ENCODE data around the gene IQGAP2. TPM values are rescaled to one million over a fixed set of nuclear protein-coding genes. Genes with fewer than 3 reads are reported as not detected.

The IQGAP2 gene
- total RNA-seq, 1 experiment from 2014 or later = not detected

DNA sequence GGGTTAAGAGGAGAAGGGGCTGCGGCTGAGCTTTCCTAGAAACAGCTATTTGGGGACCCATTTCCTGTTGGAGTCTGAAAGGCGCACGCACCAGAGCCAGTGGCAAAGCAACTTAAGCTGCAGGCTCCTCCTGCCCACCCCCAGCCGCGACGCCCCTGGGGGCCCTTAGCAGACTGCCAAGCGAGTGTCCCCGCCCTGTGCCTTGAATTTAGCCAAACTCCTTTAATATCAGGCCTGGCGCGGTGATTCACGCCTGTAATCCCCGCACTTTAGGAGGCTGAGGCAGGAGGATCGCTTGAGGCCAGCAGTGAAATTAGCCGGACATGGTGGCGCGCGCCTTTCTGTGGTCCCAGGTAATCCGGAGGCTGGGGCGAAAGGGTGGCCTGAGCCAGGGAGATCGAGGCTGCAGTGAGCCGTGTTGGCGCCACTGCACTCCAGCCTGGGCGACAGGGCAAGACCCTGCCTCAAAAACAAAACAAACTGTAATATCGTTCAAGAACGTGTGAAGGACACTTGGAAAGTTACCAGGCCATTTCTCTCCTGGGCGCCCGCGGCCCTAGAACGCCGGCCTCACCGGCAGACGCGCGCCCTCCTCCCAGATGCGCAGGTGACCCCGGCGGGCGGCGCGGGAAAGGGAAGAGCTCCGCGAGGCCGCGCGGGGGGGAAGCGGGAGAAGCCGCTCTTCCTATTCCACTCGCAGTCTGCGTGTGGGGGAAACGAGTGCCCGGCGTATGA lies 311.8 kb downstream of the IQGAP2 start:
- Histone ChIP-seq H3K9me3 (ENCODE audit: insufficient read depth, low read depth) (no peaks in the 10 kb centered on the region), H4K20me1 (ENCODE audit: insufficient read depth) (no peaks in the 10 kb centered on the region), H3F3A (ENCODE audit: insufficient read depth, low read depth) (no peaks in the 10 kb centered on the region), H2AFZ (no peak overlapping the region), H3K27me3 (ENCODE audit: insufficient read depth, low read depth) (no peaks in the 10 kb centered on the region), H3K9me2 (ENCODE audit: insufficient read depth) (no peaks in the 10 kb centered on the region), H3K27ac (no peak overlapping the region), H3K36me3 (ENCODE audit: low read depth) (no peaks in the 10 kb centered on the region), H3K4me2 (peak overlapping the region; percentile 99; the same call in 1 of the 2 replicates), H3K4me3 (no peak overlapping the region), H3K79me2 (ENCODE audit: low read depth) (no peaks in the 10 kb centered on the region), H3K4me1 (replicated peaks; ENCODE audit: insufficient read depth) (peaks cover 3% of the 10 kb centered on the region)
- BruUV-seq (replicated peaks) = no TSS peak
- POLR2A ChIA-PET (ENCODE audit: unreplicated experiment) = no interaction called here
- peak in 1 of 2 experiments; percentile 14 for DNase-seq
- CTCF ChIA-PET = interaction anchor here (0.5 to 0.7 kb wide), 3 partner anchors 13 to 453 kb away, joined by 3 to 9 read pairs (median 4); no protein-coding TSS in a partner anchor
- TF ChIP-seq, protein P1, sequence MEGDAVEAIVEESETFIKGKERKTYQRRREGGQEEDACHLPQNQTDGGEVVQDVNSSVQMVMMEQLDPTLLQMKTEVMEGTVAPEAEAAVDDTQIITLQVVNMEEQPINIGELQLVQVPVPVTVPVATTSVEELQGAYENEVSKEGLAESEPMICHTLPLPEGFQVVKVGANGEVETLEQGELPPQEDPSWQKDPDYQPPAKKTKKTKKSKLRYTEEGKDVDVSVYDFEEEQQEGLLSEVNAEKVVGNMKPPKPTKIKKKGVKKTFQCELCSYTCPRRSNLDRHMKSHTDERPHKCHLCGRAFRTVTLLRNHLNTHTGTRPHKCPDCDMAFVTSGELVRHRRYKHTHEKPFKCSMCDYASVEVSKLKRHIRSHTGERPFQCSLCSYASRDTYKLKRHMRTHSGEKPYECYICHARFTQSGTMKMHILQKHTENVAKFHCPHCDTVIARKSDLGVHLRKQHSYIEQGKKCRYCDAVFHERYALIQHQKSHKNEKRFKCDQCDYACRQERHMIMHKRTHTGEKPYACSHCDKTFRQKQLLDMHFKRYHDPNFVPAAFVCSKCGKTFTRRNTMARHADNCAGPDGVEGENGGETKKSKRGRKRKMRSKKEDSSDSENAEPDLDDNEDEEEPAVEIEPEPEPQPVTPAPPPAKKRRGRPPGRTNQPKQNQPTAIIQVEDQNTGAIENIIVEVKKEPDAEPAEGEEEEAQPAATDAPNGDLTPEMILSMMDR (conservative IDR thresholded peaks at IDR 0.05) = no peak
- no peak for TF ChIP-seq EZH2 (IDR thresholded peaks at IDR 0.05; ENCODE audit: low read depth)
- intact Hi-C loops (cut with micrococcal nuclease; ENCODE audit: unreplicated experiment) = loop anchor here (10.0 kb wide), 1 partner anchor 150 kb away; no protein-coding TSS in a partner anchor

DNA sequence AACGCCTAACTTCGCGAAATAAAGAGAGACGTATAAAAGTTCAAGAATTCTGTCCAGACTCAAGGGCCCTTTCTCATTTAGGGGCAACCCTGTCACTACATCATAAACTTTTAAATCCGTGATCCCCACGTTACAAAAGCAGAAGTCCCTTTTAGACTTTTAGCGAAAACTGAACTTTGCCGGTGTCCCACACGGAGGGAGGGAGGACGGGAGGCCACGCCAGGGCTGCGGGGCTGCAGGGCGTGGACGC lies 312.3 kb downstream of the IQGAP2 start:
- no peaks in the 10 kb centered on the region for H3K79me2 ChIP-seq (ENCODE audit: low read depth)
- no peaks in the 10 kb centered on the region for H3K27me3 ChIP-seq (ENCODE audit: insufficient read depth, low read depth)
- H3K4me3 ChIP-seq = peak overlapping the region; percentile 87
- H3K4me2 ChIP-seq = peak overlapping the region; percentile 99
- CTCF ChIA-PET = interaction anchor here (0.6 to 0.7 kb wide), 2 partner anchors 26 to 452 kb away, joined by 3 to 9 read pairs; no protein-coding TSS in a partner anchor
- no peaks in the 10 kb centered on the region for H3K9me2 ChIP-seq (ENCODE audit: insufficient read depth)
- no peak for TF ChIP-seq EZH2 (IDR thresholded peaks at IDR 0.05; ENCODE audit: low read depth)
- TF ChIP-seq, protein P1 (conservative IDR thresholded peaks at IDR 0.05) = no peak
- H3K9me3 ChIP-seq (ENCODE audit: insufficient read depth, low read depth) = no peaks in the 10 kb centered on the region
- POLR2A ChIA-PET (ENCODE audit: unreplicated experiment) = no interaction called here
- no TSS peak for BruUV-seq (replicated peaks)
- no peaks in the 10 kb centered on the region for H4K20me1 ChIP-seq (ENCODE audit: insufficient read depth)
- intact Hi-C loops (cut with micrococcal nuclease; ENCODE audit: unreplicated experiment) = loop anchor here (10.0 kb wide), 1 partner anchor 149 kb away; no protein-coding TSS in a partner anchor
- H3K27ac ChIP-seq = no peak overlapping the region
- H2AFZ ChIP-seq = peak overlapping the region; percentile 97
- H3K36me3 ChIP-seq (ENCODE audit: low read depth) = no peaks in the 10 kb centered on the region
- no peak for DNase-seq
- no peaks in the 10 kb centered on the region; the same call in 1 of the 2 replicates for H3K4me1 ChIP-seq (replicated peaks; ENCODE audit: insufficient read depth)
- H3F3A ChIP-seq (ENCODE audit: insufficient read depth, low read depth) = no peaks in the 10 kb centered on the region

DNA sequence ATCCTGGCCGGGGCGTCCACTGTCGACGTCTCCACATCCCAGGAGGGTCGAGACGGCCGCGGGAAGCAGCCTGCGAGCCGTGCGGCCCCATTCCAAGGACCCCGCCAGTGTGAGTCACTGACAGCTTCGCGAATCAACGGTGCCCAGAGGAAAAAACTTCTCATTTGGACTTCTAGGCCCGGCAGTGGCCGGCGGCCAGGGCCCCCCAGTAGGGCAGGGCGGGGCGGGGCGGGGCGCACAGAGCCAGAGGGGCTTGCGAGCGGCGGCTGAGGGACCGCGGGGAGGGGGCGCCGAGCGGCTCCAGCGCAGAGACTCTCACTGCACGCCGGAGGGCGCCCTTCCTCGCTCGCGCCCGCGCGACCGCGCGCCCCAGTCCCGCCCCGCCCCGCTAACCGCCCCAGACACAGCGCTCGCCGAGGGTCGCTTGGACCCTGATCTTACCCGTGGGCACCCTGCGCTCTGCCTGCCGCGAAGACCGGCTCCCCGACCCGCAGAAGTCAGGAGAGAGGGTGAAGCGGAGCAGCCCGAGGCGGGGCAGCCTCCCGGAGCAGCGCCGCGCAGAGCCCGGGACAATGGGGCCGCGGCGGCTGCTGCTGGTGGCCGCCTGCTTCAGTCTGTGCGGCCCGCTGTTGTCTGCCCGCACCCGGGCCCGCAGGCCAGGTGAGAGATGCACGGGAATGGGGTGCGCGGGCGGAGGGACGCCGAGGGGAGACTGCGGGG lies 312.8 kb downstream of the IQGAP2 start, which contains the start of gene F2R:
Gene F2R, plus strand, starts transcription at position 391 of the 720 bp plus-strand sequence. Its CDS starts 182 bp downstream, at position 573.
- Histone ChIP-seq H2AFZ (peak within 1 kb of the TSS; percentile 97), H4K20me1 (ENCODE audit: insufficient read depth) (no peaks in the 10 kb centered on the region), H3K4me3 (peak within 1 kb of the TSS; percentile 87), H3F3A (ENCODE audit: insufficient read depth, low read depth) (no peaks in the 10 kb centered on the region), H3K9me2 (ENCODE audit: insufficient read depth) (no peaks in the 10 kb centered on the region), H3K4me2 (peak within 1 kb of the TSS; percentile 99), H3K27me3 (ENCODE audit: insufficient read depth, low read depth) (no peaks in the 10 kb centered on the region), H3K4me1 (replicated peaks; ENCODE audit: insufficient read depth) (no peaks in the 10 kb centered on the region; the same call in 1 of the 2 replicates), H3K36me3 (ENCODE audit: low read depth) (no peaks in the 10 kb centered on the region), H3K27ac (no peak within 1 kb of the TSS), H3K9me3 (ENCODE audit: insufficient read depth, low read depth) (no peaks in the 10 kb centered on the region), H3K79me2 (ENCODE audit: low read depth) (no peaks in the 10 kb centered on the region)
- ChIA-PET POLR2A (ENCODE audit: unreplicated experiment) (no interaction called here), CTCF (interaction anchor here (0.6 to 0.7 kb wide), 2 partner anchors 26 to 452 kb away, joined by 3 to 9 read pairs; no protein-coding TSS in a partner anchor)
- no TSS peak for BruUV-seq (replicated peaks)
- intact Hi-C loops (cut with micrococcal nuclease; ENCODE audit: unreplicated experiment) = loop anchor here (1.0 to 10.0 kb wide), 2 partner anchors 58 to 149 kb away; no protein-coding TSS in a partner anchor
- peak in 1 of 2 experiments; percentile 30 for DNase-seq
- TF ChIP-seq, protein P1 (conservative IDR thresholded peaks at IDR 0.05) = peak; percentile 59; the same call in 1 of the 2 replicates
- TF ChIP-seq EZH2 (IDR thresholded peaks at IDR 0.05; ENCODE audit: low read depth) = no peak
